ENCODE data around the gene PLB1.

The PLB1 gene

DNA sequence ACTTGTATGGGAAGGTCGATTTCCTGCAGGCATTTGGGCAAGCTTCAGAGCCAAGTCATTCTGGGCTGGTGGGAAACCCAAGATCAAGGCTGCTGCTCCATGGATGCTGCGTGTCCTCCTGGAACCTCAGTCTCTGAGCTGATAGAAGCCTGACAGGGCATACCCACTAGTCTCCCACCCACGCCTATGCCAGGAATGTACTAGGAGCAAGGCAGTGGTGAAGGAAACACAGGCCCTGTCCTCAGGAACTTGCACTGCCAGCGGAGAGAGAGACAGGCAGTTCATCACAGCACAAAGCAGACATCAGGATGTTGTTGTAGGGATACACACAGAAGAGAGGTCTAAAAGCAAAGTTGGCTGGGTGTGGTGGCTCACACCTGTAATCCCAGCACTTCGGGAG, 84.2 kb downstream of the PLB1 start:
- TF ChIP-seq EZH2 (IDR thresholded peaks at IDR 0.05; ENCODE audit: borderline replicate concordance, low read length), result no peak
- TF ChIP-seq, protein P1, sequence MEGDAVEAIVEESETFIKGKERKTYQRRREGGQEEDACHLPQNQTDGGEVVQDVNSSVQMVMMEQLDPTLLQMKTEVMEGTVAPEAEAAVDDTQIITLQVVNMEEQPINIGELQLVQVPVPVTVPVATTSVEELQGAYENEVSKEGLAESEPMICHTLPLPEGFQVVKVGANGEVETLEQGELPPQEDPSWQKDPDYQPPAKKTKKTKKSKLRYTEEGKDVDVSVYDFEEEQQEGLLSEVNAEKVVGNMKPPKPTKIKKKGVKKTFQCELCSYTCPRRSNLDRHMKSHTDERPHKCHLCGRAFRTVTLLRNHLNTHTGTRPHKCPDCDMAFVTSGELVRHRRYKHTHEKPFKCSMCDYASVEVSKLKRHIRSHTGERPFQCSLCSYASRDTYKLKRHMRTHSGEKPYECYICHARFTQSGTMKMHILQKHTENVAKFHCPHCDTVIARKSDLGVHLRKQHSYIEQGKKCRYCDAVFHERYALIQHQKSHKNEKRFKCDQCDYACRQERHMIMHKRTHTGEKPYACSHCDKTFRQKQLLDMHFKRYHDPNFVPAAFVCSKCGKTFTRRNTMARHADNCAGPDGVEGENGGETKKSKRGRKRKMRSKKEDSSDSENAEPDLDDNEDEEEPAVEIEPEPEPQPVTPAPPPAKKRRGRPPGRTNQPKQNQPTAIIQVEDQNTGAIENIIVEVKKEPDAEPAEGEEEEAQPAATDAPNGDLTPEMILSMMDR (IDR thresholded peaks at IDR 0.05; ENCODE audit: low read length), result no peak
- H3K9me3 ChIP-seq (ENCODE audit: low read length), result no peaks in the 10 kb centered on the region

DNA sequence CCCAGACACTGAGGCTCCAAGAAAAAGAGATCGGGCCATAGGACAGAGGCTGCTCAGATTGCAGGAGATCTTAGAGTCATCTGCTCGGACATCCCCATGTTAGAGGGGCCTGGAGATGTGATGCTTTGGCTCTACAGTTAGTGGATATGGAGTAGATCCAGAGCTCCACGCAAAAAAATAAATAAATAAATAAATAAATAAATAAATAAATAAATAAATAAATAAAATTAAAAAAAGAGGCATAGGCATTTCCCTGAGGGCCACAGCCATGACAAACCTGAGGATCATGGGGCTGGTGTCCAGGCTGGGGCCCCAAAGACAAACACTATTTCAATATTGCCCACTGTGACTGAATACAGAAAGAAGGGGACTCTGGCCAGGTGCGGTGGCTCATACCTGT, 85.5 kb downstream of the PLB1 start:
- Histone ChIP-seq H4K20me1 (ENCODE audit: insufficient read depth, low read length) (no peaks in the 10 kb centered on the region), H3K36me3 (ENCODE audit: insufficient read depth, low read length) (no peaks in the 10 kb centered on the region), H3K4me1 (ENCODE audit: insufficient read depth, low read length, severe bottlenecking) (no peaks in the 10 kb centered on the region), H3K4me3 (ENCODE audit: low read depth, low read length, poor library complexity, severe bottlenecking) (no peak overlapping the region), H3F3A (ENCODE audit: insufficient read depth, low read length) (no peaks in the 10 kb centered on the region), H3K27ac (ENCODE audit: low read depth, low read length, poor library complexity, severe bottlenecking) (no peak overlapping the region), H3K9me3 (ENCODE audit: low read length) (no peaks in the 10 kb centered on the region), H3K79me2 (ENCODE audit: insufficient read depth, low read length) (no peaks in the 10 kb centered on the region), H2AFZ (ENCODE audit: low read length) (no peak overlapping the region), H3K9ac (ENCODE audit: low read length) (no peak overlapping the region), H3K4me2 (ENCODE audit: low read length) (no peak overlapping the region), H3K9me2 (ENCODE audit: low read depth, low read length) (no peaks in the 10 kb centered on the region), H3K27me3 (ENCODE audit: insufficient read depth, low read length) (no peaks in the 10 kb centered on the region)
- TF ChIP-seq, protein P1 (IDR thresholded peaks at IDR 0.05; ENCODE audit: low read length), result no peak
- no peak for TF ChIP-seq EZH2 (IDR thresholded peaks at IDR 0.05; ENCODE audit: borderline replicate concordance, low read length)

More for the DNA sequence above, 84.2 kb downstream of the PLB1 start:
- Histone ChIP-seq H3F3A (ENCODE audit: insufficient read depth, low read length) (no peaks in the 10 kb centered on the region), H3K36me3 (ENCODE audit: insufficient read depth, low read length) (no peaks in the 10 kb centered on the region), H3K4me1 (ENCODE audit: insufficient read depth, low read length, severe bottlenecking) (no peaks in the 10 kb centered on the region), H3K27me3 (ENCODE audit: insufficient read depth, low read length) (no peaks in the 10 kb centered on the region), H3K9ac (ENCODE audit: low read length) (no peak overlapping the region), H3K9me2 (ENCODE audit: low read depth, low read length) (no peaks in the 10 kb centered on the region), H4K20me1 (ENCODE audit: insufficient read depth, low read length) (no peaks in the 10 kb centered on the region), H3K4me2 (ENCODE audit: low read length) (no peak overlapping the region), H2AFZ (ENCODE audit: low read length) (no peak overlapping the region), H3K27ac (ENCODE audit: low read depth, low read length, poor library complexity, severe bottlenecking) (no peak overlapping the region), H3K4me3 (ENCODE audit: low read depth, low read length, poor library complexity, severe bottlenecking) (no peak overlapping the region), H3K79me2 (ENCODE audit: insufficient read depth, low read length) (no peaks in the 10 kb centered on the region)

DNA sequence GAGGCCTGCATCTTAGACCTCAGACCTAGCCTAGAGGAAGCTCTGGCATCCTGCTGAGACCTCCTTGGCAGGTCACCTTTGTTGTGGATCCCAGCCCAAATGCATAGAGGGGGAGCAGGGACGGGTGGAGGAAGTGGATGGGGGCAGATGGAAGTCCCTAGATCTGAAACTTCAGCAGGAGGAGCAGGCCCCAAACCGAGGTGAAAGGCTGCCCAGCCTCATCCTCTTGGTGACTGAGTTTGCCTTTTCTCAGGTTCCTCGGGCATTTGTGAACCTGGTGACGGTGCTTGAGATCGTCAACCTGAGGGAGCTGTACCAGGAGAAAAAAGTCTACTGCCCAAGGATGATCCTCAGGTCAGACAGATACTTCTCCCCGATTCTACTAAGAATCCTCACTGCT, 86.3 kb downstream of the PLB1 start:
- Histone ChIP-seq H3F3A (ENCODE audit: insufficient read depth, low read length) (no peaks in the 10 kb centered on the region), H3K4me1 (ENCODE audit: insufficient read depth, low read length, severe bottlenecking) (no peaks in the 10 kb centered on the region), H4K20me1 (ENCODE audit: insufficient read depth, low read length) (no peaks in the 10 kb centered on the region), H2AFZ (ENCODE audit: low read length) (no peak overlapping the region), H3K4me2 (ENCODE audit: low read length) (no peak overlapping the region), H3K9ac (ENCODE audit: low read length) (no peak overlapping the region), H3K9me3 (ENCODE audit: low read length) (no peaks in the 10 kb centered on the region), H3K27me3 (ENCODE audit: insufficient read depth, low read length) (no peaks in the 10 kb centered on the region), H3K36me3 (ENCODE audit: insufficient read depth, low read length) (no peaks in the 10 kb centered on the region), H3K4me3 (ENCODE audit: low read depth, low read length, poor library complexity, severe bottlenecking) (no peak overlapping the region), H3K9me2 (ENCODE audit: low read depth, low read length) (no peaks in the 10 kb centered on the region), H3K27ac (ENCODE audit: low read depth, low read length, poor library complexity, severe bottlenecking) (no peak overlapping the region), H3K79me2 (ENCODE audit: insufficient read depth, low read length) (no peaks in the 10 kb centered on the region)
- TF ChIP-seq, protein P1 (IDR thresholded peaks at IDR 0.05; ENCODE audit: low read length), result no peak
- no peak for TF ChIP-seq EZH2 (IDR thresholded peaks at IDR 0.05; ENCODE audit: borderline replicate concordance, low read length)

All from OCI-LY1 (cell line).